Measurements from ENCODE around the gene TCEANC2. TPM values are rescaled to one million over a fixed set of nuclear protein-coding genes. Genes with fewer than 3 reads are reported as not detected.

The TCEANC2 gene
- total RNA-seq, 1 donor: 2.5 TPM

- Histone ChIP-seq H3K4me2 (ENCODE audit: insufficient read depth, low read length) (no peak overlapping the region), H3K27ac (ENCODE audit: low read depth, low read length) (no peak overlapping the region), H3K4me1 (ENCODE audit: insufficient read depth, low read length) (no peaks in the 10 kb centered on the region), H3K36me3 (ENCODE audit: insufficient read depth, low read length) (no peaks in the 10 kb centered on the region), H2AFZ (ENCODE audit: low read length) (no peak overlapping the region), H3K79me2 (ENCODE audit: insufficient read depth, low read length) (no peaks in the 10 kb centered on the region), H3K4me3 (ENCODE audit: insufficient read depth, low read length) (no peak overlapping the region), H3K9me3 (ENCODE audit: low read depth, low read length) (no peaks in the 10 kb centered on the region), H4K20me1 (ENCODE audit: insufficient read depth, low read length) (no peaks in the 10 kb centered on the region), H3K27me3 (ENCODE audit: insufficient read depth, low read length) (no peaks in the 10 kb centered on the region)
- peak; percentile 65 for DNase-seq (ENCODE audit: insufficient read length, low spot score, missing footprints)
- TF ChIP-seq, protein P1, sequence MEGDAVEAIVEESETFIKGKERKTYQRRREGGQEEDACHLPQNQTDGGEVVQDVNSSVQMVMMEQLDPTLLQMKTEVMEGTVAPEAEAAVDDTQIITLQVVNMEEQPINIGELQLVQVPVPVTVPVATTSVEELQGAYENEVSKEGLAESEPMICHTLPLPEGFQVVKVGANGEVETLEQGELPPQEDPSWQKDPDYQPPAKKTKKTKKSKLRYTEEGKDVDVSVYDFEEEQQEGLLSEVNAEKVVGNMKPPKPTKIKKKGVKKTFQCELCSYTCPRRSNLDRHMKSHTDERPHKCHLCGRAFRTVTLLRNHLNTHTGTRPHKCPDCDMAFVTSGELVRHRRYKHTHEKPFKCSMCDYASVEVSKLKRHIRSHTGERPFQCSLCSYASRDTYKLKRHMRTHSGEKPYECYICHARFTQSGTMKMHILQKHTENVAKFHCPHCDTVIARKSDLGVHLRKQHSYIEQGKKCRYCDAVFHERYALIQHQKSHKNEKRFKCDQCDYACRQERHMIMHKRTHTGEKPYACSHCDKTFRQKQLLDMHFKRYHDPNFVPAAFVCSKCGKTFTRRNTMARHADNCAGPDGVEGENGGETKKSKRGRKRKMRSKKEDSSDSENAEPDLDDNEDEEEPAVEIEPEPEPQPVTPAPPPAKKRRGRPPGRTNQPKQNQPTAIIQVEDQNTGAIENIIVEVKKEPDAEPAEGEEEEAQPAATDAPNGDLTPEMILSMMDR (IDR thresholded peaks at IDR 0.05; ENCODE audit: extremely low read depth, low read depth, low read length): no peak
Measured at GRCh38 chr1:54112705-54113368, 59.4 kb downstream of the TCEANC2 start.

- no peak overlapping the region for H3K4me2 ChIP-seq (ENCODE audit: insufficient read depth, low read length)
- H3K27me3 ChIP-seq (ENCODE audit: insufficient read depth, low read length): no peaks in the 10 kb centered on the region
- H3K9me3 ChIP-seq (ENCODE audit: low read depth, low read length): no peaks in the 10 kb centered on the region
- peaks cover 9% of the 10 kb centered on the region for H3K4me1 ChIP-seq (ENCODE audit: insufficient read depth, low read length)
- DNase-seq (ENCODE audit: insufficient read length, low spot score, missing footprints): no peak
- no peaks in the 10 kb centered on the region for H3K79me2 ChIP-seq (ENCODE audit: insufficient read depth, low read length)
- TF ChIP-seq, protein P1 (IDR thresholded peaks at IDR 0.05; ENCODE audit: extremely low read depth, low read depth, low read length): no peak
- no peak overlapping the region for H2AFZ ChIP-seq (ENCODE audit: low read length)
- no peaks in the 10 kb centered on the region for H3K36me3 ChIP-seq (ENCODE audit: insufficient read depth, low read length)
- no peaks in the 10 kb centered on the region for H4K20me1 ChIP-seq (ENCODE audit: insufficient read depth, low read length)
- no peak overlapping the region for H3K27ac ChIP-seq (ENCODE audit: low read depth, low read length)
- H3K4me3 ChIP-seq (ENCODE audit: insufficient read depth, low read length): no peak overlapping the region
Measured at GRCh38 chr1:54114001-54114400, 60.6 kb downstream of the TCEANC2 start.

DNA sequence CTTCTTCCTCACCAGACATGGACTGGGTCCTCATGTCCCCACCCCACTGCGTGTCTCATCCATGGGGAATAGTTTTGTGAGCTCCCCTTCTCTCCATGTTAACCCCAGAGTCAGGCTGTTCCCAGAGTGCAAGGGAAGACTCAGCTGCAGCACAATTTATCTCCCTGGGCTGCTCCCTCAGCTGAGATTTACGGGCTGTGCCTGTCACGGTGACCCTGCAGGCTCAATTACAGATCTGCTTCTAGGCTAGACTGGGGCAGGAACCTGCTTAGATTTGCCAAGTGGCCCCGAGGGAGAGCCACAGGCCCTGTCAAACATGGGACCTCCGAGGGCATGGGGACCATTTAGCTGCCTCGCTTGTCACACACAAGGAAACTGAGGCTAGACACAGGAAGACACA, 61.5 kb downstream of the TCEANC2 start:
- TF ChIP-seq, protein P1 (IDR thresholded peaks at IDR 0.05; ENCODE audit: extremely low read depth, low read depth, low read length): no peak
- H3K4me1 ChIP-seq (ENCODE audit: insufficient read depth, low read length): peaks cover 12% of the 10 kb centered on the region

GRCh38 chr1:54115520-54115919, 62.1 kb downstream of the TCEANC2 start:
- H3K4me3 ChIP-seq (ENCODE audit: insufficient read depth, low read length): no peak overlapping the region
- peaks cover 12% of the 10 kb centered on the region for H3K4me1 ChIP-seq (ENCODE audit: insufficient read depth, low read length)
- peak; percentile 64 for DNase-seq (ENCODE audit: insufficient read length, low spot score, missing footprints)
- no peak overlapping the region for H3K4me2 ChIP-seq (ENCODE audit: insufficient read depth, low read length)
- no peaks in the 10 kb centered on the region for H3K36me3 ChIP-seq (ENCODE audit: insufficient read depth, low read length)
- H3K79me2 ChIP-seq (ENCODE audit: insufficient read depth, low read length): no peaks in the 10 kb centered on the region
- TF ChIP-seq, protein P1 (IDR thresholded peaks at IDR 0.05; ENCODE audit: extremely low read depth, low read depth, low read length): no peak
- no peaks in the 10 kb centered on the region for H4K20me1 ChIP-seq (ENCODE audit: insufficient read depth, low read length)
- no peaks in the 10 kb centered on the region for H3K27me3 ChIP-seq (ENCODE audit: insufficient read depth, low read length)
- no peaks in the 10 kb centered on the region for H3K9me3 ChIP-seq (ENCODE audit: low read depth, low read length)
- H3K27ac ChIP-seq (ENCODE audit: low read depth, low read length): no peak overlapping the region
- no peak overlapping the region for H2AFZ ChIP-seq (ENCODE audit: low read length)

More for the DNA sequence above, 61.5 kb downstream of the TCEANC2 start:
- no peaks in the 10 kb centered on the region for H3K79me2 ChIP-seq (ENCODE audit: insufficient read depth, low read length)
- no peak overlapping the region for H3K4me2 ChIP-seq (ENCODE audit: insufficient read depth, low read length)
- no peaks in the 10 kb centered on the region for H4K20me1 ChIP-seq (ENCODE audit: insufficient read depth, low read length)
- DNase-seq (ENCODE audit: insufficient read length, low spot score, missing footprints): no peak
- no peak overlapping the region for H3K27ac ChIP-seq (ENCODE audit: low read depth, low read length)
- H2AFZ ChIP-seq (ENCODE audit: low read length): peak overlapping the region; percentile 38
- no peaks in the 10 kb centered on the region for H3K27me3 ChIP-seq (ENCODE audit: insufficient read depth, low read length)
- no peak overlapping the region for H3K4me3 ChIP-seq (ENCODE audit: insufficient read depth, low read length)
- no peaks in the 10 kb centered on the region for H3K36me3 ChIP-seq (ENCODE audit: insufficient read depth, low read length)
- H3K9me3 ChIP-seq (ENCODE audit: low read depth, low read length): no peaks in the 10 kb centered on the region

All from osteoblast (primary cell).